Activated gamma-delta T cell treated with Interleukin-2 at 50 U/mL for 16 hours (primary cell): ENCODE results near the gene KAT6B.
"Not testable (repeated sequence)": the region's sequence is repeated elsewhere in the genome, so short reads cannot be mapped to it uniquely, and the experiment has no call there.

Experiments used
- DNase-seq: peaks from one replicate; pipeline ENCODE4 v3.0.0-alpha.2; 2020

Gene KAT6B

DNA sequence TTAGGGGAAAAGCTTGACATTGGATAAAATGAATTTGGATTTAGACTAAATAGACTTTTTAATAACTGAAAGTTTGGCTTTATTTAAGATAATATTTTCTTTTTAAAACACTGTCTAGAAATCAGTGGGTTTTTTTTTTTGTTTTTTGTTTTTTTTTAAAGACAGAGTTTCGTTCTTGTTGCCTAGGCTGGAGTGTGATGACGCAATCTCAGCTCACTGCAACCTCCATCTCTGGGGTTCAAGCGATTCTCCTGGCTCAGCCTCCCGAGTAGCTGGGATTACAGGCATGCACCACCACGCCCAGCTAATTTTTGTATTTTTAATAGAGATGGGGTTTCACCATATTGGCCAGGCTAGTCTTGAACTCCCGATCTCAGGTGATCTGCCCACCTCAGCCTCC lies 66.9 kb downstream of the KAT6B start:
- DNase-seq: not testable (repeated sequence)

DNA sequence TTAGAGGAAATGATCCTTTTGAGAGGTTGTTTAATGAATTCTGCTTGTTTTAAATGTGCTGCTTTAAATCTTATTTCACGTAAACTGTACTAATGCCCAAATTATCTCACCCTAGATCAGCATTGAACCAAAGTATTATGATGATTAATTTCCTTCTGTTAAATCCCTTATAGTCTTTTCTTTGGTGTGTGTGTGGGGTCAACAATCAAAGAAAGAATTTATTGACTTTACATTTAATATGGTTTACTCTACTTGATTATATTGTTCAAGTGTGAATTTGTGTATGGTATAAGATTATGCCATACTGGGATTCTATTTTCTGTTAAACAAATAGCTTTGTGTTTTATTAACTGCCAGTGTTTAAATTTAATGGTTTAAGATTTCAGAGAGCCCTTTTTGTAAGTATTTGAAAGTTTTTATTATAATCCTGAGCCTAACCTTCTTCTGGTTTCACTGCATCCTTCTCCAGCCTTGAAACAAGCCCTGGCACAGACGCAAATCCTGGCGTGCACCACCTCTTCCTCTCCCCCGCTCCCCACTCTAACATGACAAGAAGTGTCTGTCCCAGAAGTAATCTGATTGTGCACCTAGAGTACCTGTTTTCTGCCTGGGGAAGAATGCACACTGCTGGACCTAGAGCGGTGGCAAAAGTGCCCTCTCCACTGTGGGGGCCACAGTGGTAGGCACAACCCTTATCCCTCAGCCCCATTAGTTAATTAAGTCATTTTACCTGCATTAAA lies 70.6 kb downstream of the KAT6B start:
- no peak for DNase-seq

DNA sequence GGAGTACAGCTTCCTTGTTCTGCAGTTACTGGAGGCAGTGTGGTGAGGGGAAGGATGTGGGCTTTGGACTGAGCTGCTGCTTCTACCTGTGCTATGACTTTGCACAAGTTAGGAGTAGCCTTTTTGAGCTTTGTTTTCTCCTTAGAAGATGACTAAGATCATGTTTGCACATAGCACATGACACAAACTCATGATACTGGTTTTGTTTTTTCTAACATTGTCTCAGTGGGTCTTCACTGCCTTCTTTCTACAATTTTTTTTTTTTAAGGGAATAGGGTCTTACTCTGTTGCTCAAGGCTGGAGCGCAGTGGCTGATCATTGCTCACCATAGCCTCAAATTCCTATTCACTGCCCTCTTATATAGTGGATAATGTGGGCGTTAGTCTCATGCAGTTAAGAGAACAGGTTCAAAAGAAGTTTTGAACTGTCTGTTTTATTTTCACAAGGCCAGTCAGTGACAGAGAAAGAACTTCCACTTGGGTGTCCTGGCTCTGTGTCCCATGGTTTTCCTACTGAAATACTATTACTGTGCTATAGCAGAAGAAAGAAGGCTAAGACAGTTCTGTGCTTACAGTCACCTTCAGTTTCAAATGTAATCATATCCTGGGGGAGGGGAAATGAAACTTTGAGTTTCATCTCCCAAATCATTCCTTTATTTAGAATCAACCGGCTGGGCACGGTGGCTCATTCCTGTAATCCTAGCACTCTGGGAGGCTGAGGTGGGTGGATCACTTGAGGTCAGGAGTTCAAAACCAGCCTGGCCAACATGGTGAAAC lies 72.0 kb downstream of the KAT6B start:
- DNase-seq: peak; percentile 34

DNA sequence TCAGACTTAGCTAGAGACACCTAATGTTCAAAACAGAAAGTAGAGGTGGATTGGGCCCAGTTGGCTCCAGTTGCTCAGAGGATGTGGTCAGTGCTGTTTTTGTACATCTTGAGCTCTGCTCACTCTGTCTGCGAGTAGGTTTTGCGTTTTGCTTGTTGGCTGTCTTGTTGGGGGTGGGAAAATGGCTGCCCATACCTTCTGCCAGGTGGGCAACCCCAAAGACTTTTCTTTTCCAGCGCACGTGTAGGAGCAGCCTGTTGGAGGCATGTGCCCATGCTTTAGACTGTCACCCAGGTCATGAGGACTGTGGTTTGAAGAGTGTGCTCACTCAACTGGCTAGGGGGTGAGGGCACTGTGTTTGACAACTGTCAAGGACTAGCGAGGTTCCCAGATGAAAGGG lies 73.9 kb downstream of the KAT6B start:
- peak; percentile 33 for DNase-seq

DNA sequence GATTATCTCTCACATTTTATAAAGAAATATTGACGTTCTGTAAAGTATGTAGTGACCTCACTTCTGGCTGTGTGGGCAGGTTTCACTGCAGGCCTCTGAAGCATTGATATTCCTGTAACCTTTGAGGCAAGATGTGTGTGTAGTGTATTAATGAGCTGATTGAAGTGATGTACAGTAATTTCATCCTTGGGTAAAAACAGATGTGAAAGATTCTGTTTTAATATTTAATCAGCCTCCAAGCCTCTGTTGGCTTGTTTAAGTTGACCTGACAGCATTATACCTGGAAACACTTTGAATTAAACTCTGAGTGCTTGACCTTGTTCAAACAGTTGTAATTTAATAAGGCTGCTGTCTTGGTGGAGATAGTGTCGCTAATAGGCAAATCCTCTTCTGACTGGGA lies 74.9 kb downstream of the KAT6B start:
- DNase-seq: no peak

DNA sequence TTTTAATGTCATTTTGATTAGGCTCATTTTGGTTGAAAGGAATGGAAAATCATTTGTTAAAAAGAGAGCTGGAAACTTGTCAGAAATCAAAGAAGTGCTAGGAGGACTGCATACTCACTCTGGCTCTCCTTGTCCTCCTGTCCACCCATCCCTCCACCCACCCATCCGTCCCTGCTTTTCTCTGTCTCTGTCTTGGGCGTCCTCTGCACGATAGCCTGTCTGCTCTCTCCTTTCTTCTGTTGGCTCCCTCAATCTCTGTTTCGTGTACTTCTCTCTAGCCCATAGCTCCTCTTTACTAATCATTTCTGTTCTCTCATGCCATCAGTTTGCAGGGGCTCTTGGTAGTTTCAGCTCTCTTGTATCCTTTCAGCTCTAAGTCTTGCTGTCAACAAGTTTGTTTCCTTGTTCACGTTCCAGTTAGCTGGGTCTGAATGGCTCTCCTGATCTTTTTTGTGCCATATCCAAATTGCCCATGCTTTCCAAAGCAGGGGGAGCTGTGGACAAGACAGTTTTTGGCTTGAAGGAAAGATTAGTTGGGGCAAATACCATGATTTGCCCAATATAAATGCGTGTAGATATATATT lies 75.6 kb downstream of the KAT6B start:
- no peak for DNase-seq

DNA sequence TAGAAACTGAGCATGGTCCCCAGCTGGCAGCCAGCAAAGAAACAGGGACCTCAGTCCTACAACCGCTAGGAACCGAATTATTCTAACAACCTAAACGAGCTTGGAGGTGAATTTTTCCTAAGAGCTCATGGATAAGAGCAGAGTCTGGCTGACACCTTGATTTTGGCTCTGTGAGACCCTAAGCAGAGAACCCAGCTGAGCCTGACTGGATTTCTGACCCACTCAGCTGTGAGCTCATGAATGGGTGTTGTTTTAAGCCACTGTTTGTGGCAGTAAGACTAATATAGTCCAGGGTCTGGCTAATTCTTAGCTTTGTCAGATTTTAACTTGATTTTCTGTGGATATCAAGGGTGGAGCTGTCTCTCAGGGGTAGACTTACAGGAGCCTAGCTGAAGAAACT lies 77.1 kb downstream of the KAT6B start:
- no peak for DNase-seq

DNA sequence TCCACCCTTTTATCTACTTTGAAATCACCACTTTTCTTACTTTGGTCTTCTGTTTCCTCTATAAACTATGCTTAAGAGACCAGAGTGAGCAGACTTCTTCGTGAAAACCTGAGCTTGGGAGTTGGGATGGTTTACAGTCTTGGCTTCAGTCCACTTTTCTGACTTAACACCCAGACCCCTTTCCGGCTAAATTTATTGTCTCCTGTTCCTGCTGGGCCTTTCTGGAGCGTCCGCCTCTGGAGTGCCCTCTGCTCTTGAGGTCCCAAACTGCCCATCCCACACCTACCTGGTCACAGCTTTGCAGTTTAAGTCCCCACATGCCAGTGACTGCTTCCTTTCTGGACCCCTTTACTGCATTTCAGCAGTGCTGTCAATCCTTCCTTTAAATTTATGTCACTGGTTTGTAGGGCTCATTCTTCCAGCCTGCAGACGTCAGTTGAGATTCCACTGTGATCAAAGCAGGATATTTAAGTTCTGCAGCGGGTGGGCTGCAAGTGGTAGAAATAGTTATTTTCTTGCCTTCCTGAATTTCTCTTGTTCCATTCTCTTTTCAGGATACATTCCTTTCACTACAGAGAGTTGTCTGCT lies 80.3 kb downstream of the KAT6B start:
- no peak for DNase-seq

DNA sequence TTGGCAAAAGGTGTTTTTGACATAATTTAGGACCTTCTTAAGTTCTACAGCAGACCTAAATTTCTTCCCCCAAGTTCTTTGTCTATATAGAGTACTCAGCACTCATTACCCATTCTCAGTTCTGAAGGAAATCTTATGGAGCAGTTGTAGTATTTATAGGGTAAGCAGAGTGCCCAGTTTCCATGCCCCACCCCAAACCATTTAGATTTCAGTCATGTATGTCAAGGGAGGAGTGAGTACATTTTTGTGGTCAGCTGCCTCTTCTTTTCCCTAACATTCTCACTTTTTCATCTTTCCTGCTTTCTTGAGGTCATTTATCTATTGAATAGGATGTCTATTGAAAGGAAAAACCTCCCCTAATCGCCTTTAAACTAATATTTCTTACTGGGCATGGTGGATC lies 83.3 kb downstream of the KAT6B start:
- no peak for DNase-seq

DNA sequence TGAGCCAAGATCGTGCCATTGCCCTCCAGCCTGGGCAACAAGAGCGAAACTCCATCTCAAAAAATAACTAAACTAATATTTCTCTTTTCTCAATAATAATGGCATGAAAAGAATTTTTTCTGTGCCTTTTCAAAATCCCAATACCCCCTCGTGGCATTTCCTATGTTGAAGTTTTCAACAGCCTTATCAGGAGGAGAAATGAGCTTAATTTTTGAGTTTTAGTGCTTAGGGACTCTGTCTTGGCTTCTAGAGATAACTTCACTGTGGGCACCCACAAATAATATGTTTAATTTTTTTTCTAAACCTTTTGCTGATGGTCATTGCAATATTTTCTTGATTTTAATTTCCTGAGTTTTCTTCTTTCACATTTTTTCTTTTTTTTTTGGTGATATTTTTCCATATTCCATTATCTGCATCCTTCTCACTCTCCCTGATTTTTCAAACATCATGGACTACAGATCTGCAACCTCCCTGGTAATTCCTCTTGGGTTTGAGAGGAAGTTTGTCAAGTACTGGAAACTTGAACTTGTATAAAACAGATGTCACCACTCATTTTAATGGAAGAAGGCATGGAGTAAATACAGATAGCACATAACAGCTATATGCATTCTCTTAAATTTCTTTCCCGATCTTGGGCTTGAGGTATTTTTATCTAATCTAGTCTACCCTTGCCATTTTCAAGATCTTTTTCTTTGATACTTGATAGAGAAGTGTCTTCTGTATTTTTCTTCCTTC lies 84.0 kb downstream of the KAT6B start:
- DNase-seq: no peak

DNA sequence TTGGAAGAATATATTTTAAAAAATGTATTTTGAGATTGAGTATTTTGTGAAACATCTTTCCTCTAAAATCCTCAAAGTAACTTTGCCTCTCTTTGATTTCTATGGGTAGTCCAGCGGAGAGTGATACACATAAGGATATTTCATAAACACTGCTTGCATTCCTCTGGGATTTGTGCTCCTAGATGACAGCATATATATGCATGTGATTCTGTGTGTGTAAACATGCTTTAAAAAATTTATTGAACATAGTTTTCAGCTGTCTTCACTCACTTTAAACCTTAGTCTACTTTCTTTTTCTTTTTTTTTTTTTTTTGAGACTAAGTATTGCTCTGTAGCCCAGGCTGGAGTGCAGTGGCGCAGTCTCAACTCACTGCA lies 84.6 kb downstream of the KAT6B start:
- DNase-seq: no peak

DNA sequence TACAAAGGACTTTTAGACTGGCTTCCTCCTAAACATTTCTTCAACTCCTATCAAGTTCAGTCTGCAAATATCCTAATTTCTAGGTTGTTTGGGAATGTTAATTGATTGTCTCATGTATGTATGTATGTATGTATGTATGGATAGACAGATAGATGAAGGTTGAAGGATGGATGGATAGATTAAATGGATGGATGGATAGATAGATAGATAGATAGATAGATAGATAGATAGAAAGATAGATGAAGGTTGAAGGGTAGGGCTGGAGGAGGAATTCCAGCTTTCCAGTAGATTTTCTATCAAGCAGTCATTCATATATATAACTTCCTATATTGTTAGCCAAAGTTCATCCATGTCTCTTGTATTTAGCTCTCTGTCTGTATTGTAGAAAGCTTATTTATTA lies 85.8 kb downstream of the KAT6B start:
- no peak for DNase-seq

DNA sequence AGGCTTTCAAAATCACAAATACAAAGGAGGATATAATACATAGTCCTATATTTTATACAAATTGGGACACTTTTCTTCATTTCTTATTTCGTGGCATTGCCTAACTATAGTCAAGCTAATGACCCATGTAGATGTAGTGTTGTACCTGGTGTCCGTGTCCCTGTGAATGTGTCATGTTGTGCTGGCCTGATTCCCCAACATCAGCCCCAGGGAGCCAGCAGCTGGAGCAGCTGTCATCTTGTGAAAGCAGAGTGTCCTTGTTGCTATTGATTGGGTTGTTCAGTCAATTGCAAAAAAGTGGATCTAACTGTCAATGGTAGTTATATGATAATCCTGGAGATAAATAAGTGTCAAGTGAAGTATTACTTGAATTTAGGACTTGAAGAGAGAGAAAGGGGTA lies 86.3 kb downstream of the KAT6B start:
- no peak for DNase-seq

DNA sequence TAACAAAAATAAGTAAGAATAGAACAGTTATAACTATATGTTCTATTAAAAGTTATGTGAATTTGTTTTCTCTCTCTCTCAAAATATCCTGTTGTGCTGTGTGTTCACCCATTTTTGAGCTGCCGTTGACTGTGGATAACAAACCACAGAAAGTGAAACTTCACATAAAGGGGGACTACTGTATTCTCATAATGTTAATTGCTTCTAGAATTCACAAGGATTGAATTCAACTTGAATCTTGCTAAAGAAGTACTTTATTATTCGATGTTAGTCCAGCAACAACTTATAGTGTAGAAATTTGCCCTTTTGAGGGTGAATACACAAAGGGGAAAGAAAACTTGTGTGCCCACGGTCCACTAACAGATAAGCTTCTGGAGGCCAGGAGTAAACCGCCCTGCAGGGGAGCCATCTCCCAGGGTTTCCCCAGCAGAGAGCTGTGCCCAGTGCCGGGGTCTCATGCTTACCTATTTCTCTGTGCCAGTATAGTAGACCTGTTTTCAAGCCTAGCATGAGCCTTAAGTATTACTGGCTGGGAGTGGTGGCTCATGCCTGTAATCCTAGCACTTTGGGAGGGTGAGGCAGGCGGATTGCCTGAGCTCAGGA lies 87.1 kb downstream of the KAT6B start:
- DNase-seq: no peak

DNA sequence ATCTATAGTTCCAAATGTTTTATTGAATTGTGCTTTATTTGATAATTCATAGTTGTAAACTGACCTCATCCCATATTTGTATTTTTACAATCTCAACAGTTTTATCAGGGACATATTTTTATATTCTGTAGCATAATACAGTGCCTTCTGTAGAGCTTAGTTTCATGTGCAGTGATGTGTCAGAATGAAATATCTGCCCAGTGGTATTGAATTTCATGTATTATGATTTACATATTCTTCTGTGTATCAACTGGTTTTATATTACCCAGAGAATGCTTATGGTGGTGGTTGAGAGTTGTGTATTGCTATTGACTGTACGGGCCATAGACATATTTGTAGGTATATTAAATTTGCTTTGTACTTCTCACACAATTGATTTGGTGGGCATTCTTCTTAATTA lies 89.9 kb downstream of the KAT6B start:
- DNase-seq: no peak

DNA sequence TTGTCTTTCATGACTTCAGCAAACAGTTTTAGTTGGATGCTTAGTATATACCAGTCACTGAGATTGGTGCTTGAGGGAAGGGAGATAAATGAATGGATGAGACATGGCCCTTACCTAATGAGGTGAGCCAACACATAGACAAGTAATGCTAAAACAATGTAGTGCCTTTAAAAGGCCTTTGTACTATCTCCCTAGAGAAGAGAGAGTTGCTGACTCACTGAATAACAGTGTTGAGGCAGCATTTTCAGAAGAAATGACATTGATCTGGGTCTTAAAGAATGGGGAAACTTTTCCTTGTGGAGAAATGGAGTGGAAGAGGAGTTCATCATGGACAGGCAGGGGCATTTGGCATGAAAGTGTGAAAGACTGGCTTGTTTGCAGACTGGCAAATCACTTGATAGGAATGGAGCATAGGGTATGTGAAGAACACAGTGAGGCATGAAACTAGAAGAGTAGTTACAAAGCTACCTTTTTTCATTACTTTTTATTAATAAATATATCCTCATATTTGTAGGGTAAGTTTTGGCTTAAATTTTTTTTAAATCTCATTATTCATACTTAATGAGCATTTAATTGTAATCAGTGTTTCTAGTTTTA lies 91.2 kb downstream of the KAT6B start:
- DNase-seq: no peak

DNA sequence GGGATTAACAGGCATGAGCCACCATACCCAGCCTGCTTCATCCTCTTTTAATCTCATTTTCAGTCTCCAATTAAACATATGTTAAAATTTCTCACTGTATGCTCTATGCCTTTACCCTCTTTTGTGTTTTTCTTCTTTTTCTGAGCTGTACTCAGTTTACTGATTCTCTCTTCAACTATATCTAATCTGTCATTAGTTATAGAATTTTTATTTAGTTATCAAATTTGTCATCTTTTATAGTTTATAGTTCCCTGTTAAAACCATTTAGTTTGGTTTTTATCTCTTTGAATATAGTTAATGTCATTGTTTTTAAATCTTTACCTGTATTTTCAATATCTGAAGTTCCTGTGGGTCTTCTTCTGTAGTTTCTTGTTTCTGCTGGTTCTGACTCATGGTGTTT lies 93.3 kb downstream of the KAT6B start:
- DNase-seq: no peak

DNA sequence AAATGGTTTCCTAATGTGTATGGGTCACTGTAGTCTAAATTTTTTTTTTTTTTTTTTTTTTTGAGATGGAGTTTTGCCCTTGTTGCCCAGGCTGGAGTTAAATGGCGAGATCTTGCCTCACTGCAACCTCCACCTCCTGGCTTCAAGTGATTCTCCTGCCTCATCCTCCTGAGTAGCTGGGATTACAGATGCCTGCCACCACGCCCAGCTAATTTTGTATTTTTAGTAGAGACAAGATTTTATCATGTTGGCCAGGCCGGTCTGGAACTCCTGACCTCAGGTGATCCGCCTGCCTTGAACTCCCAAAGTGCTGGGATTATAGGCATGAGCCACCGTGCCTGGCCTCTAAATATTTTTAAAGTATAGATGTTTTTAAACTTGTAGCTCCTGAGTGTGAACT lies 94.7 kb downstream of the KAT6B start:
- DNase-seq: not testable (repeated sequence)

DNA sequence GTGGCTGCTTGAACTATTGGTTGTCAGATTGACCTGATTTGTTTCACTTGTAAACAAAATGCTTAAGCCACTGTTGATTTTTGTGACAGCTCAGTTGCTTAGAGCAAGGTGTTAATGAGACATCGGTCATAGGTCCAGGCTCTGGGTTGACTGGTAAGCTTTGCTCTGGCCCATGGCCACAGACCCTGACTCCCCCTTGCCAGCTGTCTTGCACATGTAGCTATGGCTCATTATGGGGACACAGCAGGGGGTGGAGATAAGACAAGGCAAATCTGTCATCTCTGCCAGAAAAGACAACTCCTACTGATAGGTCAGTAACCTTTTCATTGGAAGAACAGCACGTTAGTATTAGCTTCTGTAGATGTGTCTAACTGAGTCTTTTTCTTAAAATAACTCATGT lies 95.3 kb downstream of the KAT6B start:
- DNase-seq: no peak

DNA sequence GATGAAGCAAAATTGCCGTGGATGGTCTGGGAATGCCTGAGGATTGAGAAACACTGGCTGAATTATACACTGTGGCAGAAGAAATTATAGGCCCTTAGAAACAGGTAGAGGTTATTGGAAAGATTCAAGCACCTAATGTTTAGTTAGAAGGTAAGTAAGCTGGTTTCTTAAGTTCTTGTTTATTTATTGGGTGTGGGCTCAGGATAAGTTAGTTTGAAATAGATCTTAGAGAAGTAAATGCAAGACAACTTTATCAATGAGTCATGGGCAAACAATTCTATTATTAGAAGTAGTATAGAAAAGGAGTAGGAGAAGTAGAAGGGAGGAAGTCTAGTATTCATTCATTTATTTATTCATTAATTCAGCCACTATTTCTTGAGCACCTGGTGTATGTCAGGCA lies 96.5 kb downstream of the KAT6B start:
- no peak for DNase-seq

DNA sequence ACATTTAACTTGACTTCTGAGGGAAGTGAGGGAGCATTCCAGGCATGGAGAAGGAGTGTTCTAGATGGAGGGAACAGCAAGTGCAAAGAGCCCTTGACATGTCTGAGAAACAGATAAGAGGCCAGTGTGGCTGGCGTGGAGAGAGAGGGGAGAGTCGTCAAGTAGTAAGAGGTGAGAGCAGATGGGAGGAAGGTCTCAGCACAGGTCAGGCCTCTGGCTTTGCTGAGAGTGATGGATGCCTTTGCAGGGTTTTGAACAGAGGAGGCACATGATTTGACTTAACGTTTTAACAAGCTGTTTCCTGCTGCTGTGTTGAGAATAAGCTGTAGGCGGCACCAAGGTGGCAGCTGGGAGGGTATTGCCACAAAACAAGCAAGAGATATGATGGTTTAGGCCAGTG lies 97.2 kb downstream of the KAT6B start:
- peak; percentile 7 for DNase-seq

DNA sequence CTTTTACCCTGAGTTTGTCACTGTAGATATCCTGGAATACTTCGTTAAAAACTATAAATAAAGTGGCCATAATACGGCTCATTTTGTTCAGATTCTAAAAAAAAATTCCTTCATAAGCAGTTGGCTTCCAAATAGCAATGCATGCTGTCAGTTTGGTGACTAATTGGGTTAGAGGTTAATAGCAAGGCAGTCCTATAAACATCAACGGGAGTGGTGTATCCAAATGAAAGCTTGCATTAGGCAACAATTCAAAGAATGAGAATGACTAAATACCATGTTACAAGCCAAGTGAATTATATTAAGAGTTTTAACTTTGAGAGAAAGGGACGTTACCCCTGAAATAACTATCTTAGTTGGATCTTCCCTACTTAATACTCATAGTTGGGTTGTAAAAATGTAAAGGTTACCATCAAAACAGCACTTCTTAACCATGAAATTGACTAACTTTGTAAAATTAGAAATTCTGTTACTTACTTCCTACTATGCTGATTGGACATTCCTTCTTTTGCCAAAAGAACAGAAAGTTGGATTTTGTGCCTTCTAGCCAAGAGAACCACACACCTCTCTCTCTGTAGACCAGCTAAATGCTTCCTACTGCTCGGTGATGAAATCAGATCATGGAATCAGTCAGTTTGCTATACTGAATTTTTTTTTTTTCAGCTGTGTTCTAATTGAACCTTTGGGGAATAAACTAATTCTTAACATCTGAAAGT lies 98.0 kb downstream of the KAT6B start:
- DNase-seq: no peak
